HepG2 (cell line): ENCODE results near the gene QSOX1. TPM values are rescaled to one million over a fixed set of nuclear protein-coding genes. Genes with fewer than 3 reads are reported as not detected.

ENCODE experiments used
- CREB1 ChIP-seq, 2 experiments: fragments of 450-650 bp in 1 of 2; IDR thresholded peaks; 2 replicates each; pipeline ENCODE4 v1.6.1; 2016 to 2017; ENCODE audit warnings: control low read depth in 1 of 2, mild to moderate bottlenecking in 1 of 2, missing compliant biosample characterization in 1 of 2, missing genetic modification characterization in 1 of 2
- EEA1 ChIP-seq: sonication (generic); formaldehyde crosslinking; IDR thresholded peaks from 2 replicates; pipeline ENCODE4 v1.5.1; 2020; ENCODE audit warnings: mild to moderate bottlenecking, missing genetic modification reagents, borderline replicate concordance
- GFI1 ChIP-seq: sonication (generic); formaldehyde crosslinking; IDR thresholded peaks from 2 replicates; pipeline ENCODE4 v1.5.0; 2020; ENCODE audit warnings: missing genetic modification reagents, mild to moderate bottlenecking, borderline replicate concordance
- HDAC6 ChIP-seq: fragments of 200-600 bp; sonication (generic); IDR thresholded peaks from 2 replicates; pipeline ENCODE4 v1.7.0; 2017; ENCODE audit warnings: mild to moderate bottlenecking, antibody characterized with exemption, low read length, low read depth
- HHEX ChIP-seq: IDR thresholded peaks from 2 replicates; pipeline ENCODE4 v1.6.1; 2016; ENCODE audit warnings: control low read depth
- HNRNPK ChIP-seq: fragments of 200-400 bp; formaldehyde crosslinking; IDR thresholded peaks from 2 replicates; pipeline ENCODE4 v1.6.1; 2018; ENCODE audit warnings: low read length, low read depth, moderate library complexity, mild to moderate bottlenecking; ENCODE audit not compliant: poor library complexity, severe bottlenecking
- KDM2A ChIP-seq: sonication (generic); formaldehyde crosslinking; IDR thresholded peaks from 2 replicates; pipeline ENCODE4 v1.4.0; 2020; ENCODE audit warnings: low read depth, missing genetic modification reagents, borderline replicate concordance
- KLF13 ChIP-seq: sonication (generic); formaldehyde crosslinking; IDR thresholded peaks from 2 replicates; pipeline ENCODE4 v1.4.0; 2020; ENCODE audit warnings: mild to moderate bottlenecking, missing genetic modification reagents
- KLF9 ChIP-seq: IDR thresholded peaks from 2 replicates; pipeline ENCODE4 v1.6.1; 2016; ENCODE audit warnings: low read depth
- MEF2D ChIP-seq: sonication (generic); formaldehyde crosslinking; IDR thresholded peaks from 2 replicates; pipeline ENCODE4 v1.5.1; 2020; ENCODE audit warnings: mild to moderate bottlenecking, missing genetic modification reagents
- MIER2 ChIP-seq: IDR thresholded peaks from 2 replicates; pipeline ENCODE4 v1.6.1; 2016; ENCODE audit warnings: missing biosample characterization, missing genetic modification reagents
- MXD4 ChIP-seq: IDR thresholded peaks from 2 replicates; pipeline ENCODE4 v1.6.1; 2016; ENCODE audit warnings: mild to moderate bottlenecking, missing biosample characterization, missing genetic modification reagents
- NFRKB ChIP-seq: fragments of 450-650 bp; IDR thresholded peaks from 2 replicates; pipeline ENCODE4 v1.6.1; 2017
- NR2C2 ChIP-seq: sonication (generic); formaldehyde crosslinking; IDR thresholded peaks from 2 replicates; pipeline ENCODE4 v1.4.0; 2020; ENCODE audit warnings: missing genetic modification reagents, mild to moderate bottlenecking, moderate library complexity, borderline replicate concordance
- NR2F6 ChIP-seq, 2 experiments: IDR thresholded peaks; 2 replicates each; pipeline ENCODE4 v1.6.1; 2016; ENCODE audit warnings: antibody characterized with exemption in 1 of 2, mild to moderate bottlenecking in 1 of 2
- PRMT3 ChIP-seq: sonication (generic); formaldehyde crosslinking; IDR thresholded peaks from 2 replicates; pipeline ENCODE4 v1.8.1; 2022; ENCODE audit warnings: low read depth, mild to moderate bottlenecking, moderate library complexity, missing genetic modification reagents, borderline replicate concordance
- SETDB1 ChIP-seq: sonication (generic); formaldehyde crosslinking; IDR thresholded peaks from 2 replicates; pipeline ENCODE4 v1.5.1; 2020; ENCODE audit warnings: missing genetic modification reagents, mild to moderate bottlenecking, borderline replicate concordance
- SYNCRIP ChIP-seq: fragments of 200-400 bp; formaldehyde crosslinking; IDR thresholded peaks from 2 replicates; pipeline ENCODE4 v1.6.1; 2018; ENCODE audit warnings: mild to moderate bottlenecking, low read depth, low read length; ENCODE audit not compliant: insufficient read depth
- ZNF10 ChIP-seq: sonication (generic); formaldehyde crosslinking; IDR thresholded peaks from 2 replicates; pipeline ENCODE4 v1.4.0; 2020; ENCODE audit warnings: mild to moderate bottlenecking, low read depth, missing genetic modification reagents, borderline replicate concordance
- ZNF383 ChIP-seq: sonication (generic); formaldehyde crosslinking; IDR thresholded peaks from 2 replicates; pipeline ENCODE4 v1.4.0; 2020; ENCODE audit warnings: missing genetic modification reagents, mild to moderate bottlenecking, borderline replicate concordance
- ZNF703 ChIP-seq: sonication (generic); formaldehyde crosslinking; IDR thresholded peaks from 2 replicates; pipeline ENCODE4 v1.5.1; 2020; ENCODE audit warnings: missing genetic modification reagents, mild to moderate bottlenecking, moderate library complexity, borderline replicate concordance
- ZNF768 ChIP-seq: sonication (generic); formaldehyde crosslinking; IDR thresholded peaks from 2 replicates; pipeline ENCODE4 v1.4.0; 2020; ENCODE audit warnings: missing genetic modification reagents
- polyA plus RNA-seq, 8 experiments: library from polyadenylated mRNA; depleted of rRNA in 3 of 8; stranded (reverse) in 7 of 8; unstranded in 1 of 8; fragments of >200 nt; fragmentation: Illumina TruSeq in 4 of 8; extraction: Trizol in 4 of 8; gene quantifications; 2 replicates each; pipeline versions ENCODE4 v1.2.1 to v1.2.3, GENCODE V29; 2011 to 2016; ENCODE audit warnings: low read depth in 4 of 8, missing spikeins in 1 of 8, mixed read lengths in 1 of 8; ENCODE audit not compliant: insufficient read depth in 1 of 8
- total RNA-seq, 5 experiments: library from RNA; depleted of rRNA; stranded (reverse); fragments of >200 nt; fragmentation: Illumina TruSeq; extraction: Trizol; gene quantifications; 2 replicates each; pipeline ENCODE4 v1.2.3, GENCODE V29; 2016; ENCODE audit warnings: low read depth in 1 of 5
- TF ChIP-seq, protein P1 (sequence below): sonication (generic); formaldehyde crosslinking; IDR thresholded peaks from 2 replicates; pipeline ENCODE4 v1.9.0; 2021; ENCODE audit warnings: missing genetic modification reagents, borderline replicate concordance
- TF ChIP-seq, protein P2 (sequence below): sonication (generic); formaldehyde crosslinking; IDR thresholded peaks from 2 replicates; pipeline ENCODE4 v1.5.0; 2020; ENCODE audit warnings: mild to moderate bottlenecking, missing genetic modification reagents

The QSOX1 gene
- total and polyA plus RNA-seq, 2 of the 13 experiments (the other 11 are each of a cell fraction or from before 2014, with no cell fraction given): 6.8 to 40.2 TPM

GRCh38 chr1:180157576-180158057 is 2.9 kb downstream of the QSOX1 start (continued):
- TF ChIP-seq ZNF383: no peak
- TF ChIP-seq, protein P1, sequence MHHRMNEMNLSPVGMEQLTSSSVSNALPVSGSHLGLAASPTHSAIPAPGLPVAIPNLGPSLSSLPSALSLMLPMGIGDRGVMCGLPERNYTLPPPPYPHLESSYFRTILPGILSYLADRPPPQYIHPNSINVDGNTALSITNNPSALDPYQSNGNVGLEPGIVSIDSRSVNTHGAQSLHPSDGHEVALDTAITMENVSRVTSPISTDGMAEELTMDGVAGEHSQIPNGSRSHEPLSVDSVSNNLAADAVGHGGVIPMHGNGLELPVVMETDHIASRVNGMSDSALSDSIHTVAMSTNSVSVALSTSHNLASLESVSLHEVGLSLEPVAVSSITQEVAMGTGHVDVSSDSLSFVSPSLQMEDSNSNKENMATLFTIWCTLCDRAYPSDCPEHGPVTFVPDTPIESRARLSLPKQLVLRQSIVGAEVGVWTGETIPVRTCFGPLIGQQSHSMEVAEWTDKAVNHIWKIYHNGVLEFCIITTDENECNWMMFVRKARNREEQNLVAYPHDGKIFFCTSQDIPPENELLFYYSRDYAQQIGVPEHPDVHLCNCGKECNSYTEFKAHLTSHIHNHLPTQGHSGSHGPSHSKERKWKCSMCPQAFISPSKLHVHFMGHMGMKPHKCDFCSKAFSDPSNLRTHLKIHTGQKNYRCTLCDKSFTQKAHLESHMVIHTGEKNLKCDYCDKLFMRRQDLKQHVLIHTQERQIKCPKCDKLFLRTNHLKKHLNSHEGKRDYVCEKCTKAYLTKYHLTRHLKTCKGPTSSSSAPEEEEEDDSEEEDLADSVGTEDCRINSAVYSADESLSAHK: no peak
- no peak for TF ChIP-seq ZNF703 (CRISPR knock-in tag)
- no peak for TF ChIP-seq NFRKB
- no peak for TF ChIP-seq CREB1 (IDR thresholded peaks at IDR 0.05)
- peak; percentile 78 for TF ChIP-seq CREB1 (CRISPR knock-in tag; IDR thresholded peaks at IDR 0.05)
- TF ChIP-seq HHEX (CRISPR knock-in tag): peak; percentile 93
- TF ChIP-seq PRMT3 (CRISPR knock-in tag): no peak
- TF ChIP-seq NR2F6 (IDR thresholded peaks at IDR 0.05): peak; percentile 67
- peak; percentile 70 for TF ChIP-seq NR2F6 (CRISPR knock-in tag; IDR thresholded peaks at IDR 0.05)
- no peak for TF ChIP-seq KDM2A
- TF ChIP-seq EEA1 (CRISPR knock-in tag): no peak
- TF ChIP-seq GFI1 (CRISPR knock-in tag): peak; percentile 64; the same call in 1 of the 2 replicates
- no peak for TF ChIP-seq KLF9 (CRISPR knock-in tag)
- TF ChIP-seq SYNCRIP: no peak
- TF ChIP-seq SETDB1: no peak
- TF ChIP-seq MEF2D (CRISPR knock-in tag): no peak
- TF ChIP-seq MXD4 (CRISPR knock-in tag): no peak; the same call in 1 of the 2 replicates
- TF ChIP-seq ZNF10 (CRISPR knock-in tag): no peak
- TF ChIP-seq, protein P2, sequence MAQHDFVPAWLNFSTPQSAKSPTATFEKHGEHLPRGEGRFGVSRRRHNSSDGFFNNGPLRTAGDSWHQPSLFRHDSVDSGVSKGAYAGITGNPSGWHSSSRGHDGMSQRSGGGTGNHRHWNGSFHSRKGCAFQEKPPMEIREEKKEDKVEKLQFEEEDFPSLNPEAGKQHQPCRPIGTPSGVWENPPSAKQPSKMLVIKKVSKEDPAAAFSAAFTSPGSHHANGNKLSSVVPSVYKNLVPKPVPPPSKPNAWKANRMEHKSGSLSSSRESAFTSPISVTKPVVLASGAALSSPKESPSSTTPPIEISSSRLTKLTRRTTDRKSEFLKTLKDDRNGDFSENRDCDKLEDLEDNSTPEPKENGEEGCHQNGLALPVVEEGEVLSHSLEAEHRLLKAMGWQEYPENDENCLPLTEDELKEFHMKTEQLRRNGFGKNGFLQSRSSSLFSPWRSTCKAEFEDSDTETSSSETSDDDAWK (CRISPR knock-in tag): no peak
- no peak for TF ChIP-seq MIER2
- TF ChIP-seq HNRNPK: no peak
- no peak for TF ChIP-seq HDAC6
- TF ChIP-seq NR2C2: peak; percentile 45; the same call in 1 of the 2 replicates
- TF ChIP-seq ZNF768 (CRISPR knock-in tag): no peak
- TF ChIP-seq KLF13 (CRISPR knock-in tag): no peak
